T1000 (cell line): ENCODE measurements around the gene PIMREG.
A peak's percentile ranks its signal among the peaks of the same experiment; 100 is the strongest.

ENCODE experiments used
- DNase-seq: peaks from one replicate; lab custom pipeline; 2025; ENCODE audit warnings: mixed read lengths; lab: John Stamatoyannopoulos, UW

The PIMREG gene

GRCh38 chr17:6443692-6444570 is at the start of gene PIMREG:
Gene PIMREG (plus strand): TSS chr17:6444455. CDS start chr17:6445111, 656 bp downstream.
- DNase-seq = peak; percentile 91

GRCh38 chr17:6398955-6399354 is 45.3 kb upstream of the PIMREG start:
- DNase-seq = no peak

GRCh38 chr17:6402258-6402657 is 42.0 kb upstream of the PIMREG start:
- no peak for DNase-seq

GRCh38 chr17:6408276-6408675 is 36.0 kb upstream of the PIMREG start:
- no peak for DNase-seq

- no peak for DNase-seq
Measured at GRCh38 chr17:6408735-6409134, 35.5 kb upstream of the PIMREG start.

- DNase-seq = no peak
Measured at GRCh38 chr17:6413065-6413464, 31.2 kb upstream of the PIMREG start.

- DNase-seq = no peak
Measured at GRCh38 chr17:6415616-6416015, 28.6 kb upstream of the PIMREG start.

GRCh38 chr17:6420173-6420641 is 24.0 kb upstream of the PIMREG start:
- no peak for DNase-seq

- DNase-seq = peak; percentile 67
Measured at GRCh38 chr17:6421700-6422604, 22.3 kb upstream of the PIMREG start.

- DNase-seq = no peak
Measured at GRCh38 chr17:6422654-6423241, 21.5 kb upstream of the PIMREG start.

GRCh38 chr17:6423931-6424330 is 20.3 kb upstream of the PIMREG start:
- no peak for DNase-seq

- no peak for DNase-seq
Measured at GRCh38 chr17:6425407-6425806, 18.8 kb upstream of the PIMREG start.

- DNase-seq = no peak
Measured at GRCh38 chr17:6426356-6427101, 17.7 kb upstream of the PIMREG start.

- DNase-seq = no peak
Measured at GRCh38 chr17:6427279-6427781, 16.9 kb upstream of the PIMREG start.

GRCh38 chr17:6428207-6428965 is 15.9 kb upstream of the PIMREG start:
- no peak for DNase-seq

GRCh38 chr17:6429266-6429665 is 15.0 kb upstream of the PIMREG start:
- no peak for DNase-seq

- no peak for DNase-seq
Measured at GRCh38 chr17:6430769-6431168, 13.5 kb upstream of the PIMREG start.

- no peak for DNase-seq
Measured at GRCh38 chr17:6435051-6435450, 9.2 kb upstream of the PIMREG start, which contains the start of gene AIPL1. Gene AIPL1 (minus strand): TSS chr17:6435121. CDS start chr17:6435104, 17 bp downstream.

GRCh38 chr17:6435968-6436367 is 8.3 kb upstream of the PIMREG start:
- peak; percentile 6 for DNase-seq

GRCh38 chr17:6437466-6437865 is 6.8 kb upstream of the PIMREG start:
- no peak for DNase-seq
